ENCODE data around the gene CYP26B1. TPM values are rescaled to one million over a fixed set of nuclear protein-coding genes. Genes with fewer than 3 reads are reported as not detected.

The CYP26B1 gene
- total and polyA plus RNA-seq, 2 donors from 2014 or later: 2.5 to 3.1 TPM

DNA sequence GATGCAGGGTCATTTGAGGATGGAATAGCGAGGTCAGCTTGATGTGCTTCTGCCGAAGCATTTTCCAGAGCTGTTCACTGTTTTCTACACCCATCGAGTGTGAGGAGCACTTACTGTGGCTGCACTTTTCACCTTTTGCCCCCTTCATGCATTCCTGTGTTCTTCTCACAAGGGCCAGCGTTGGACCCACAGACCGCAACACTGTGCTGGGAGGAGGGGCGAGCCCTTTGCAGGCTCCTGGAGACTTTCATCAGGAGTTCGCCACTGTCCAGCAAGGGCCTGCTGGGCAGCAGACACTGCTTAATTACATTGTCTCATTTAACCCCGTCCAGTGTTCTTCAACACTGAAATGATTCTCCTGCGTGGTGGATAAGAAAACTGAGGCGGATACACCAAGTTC lies 29.9 kb downstream of the CYP26B1 start:
- Histone ChIP-seq H3K9ac (ENCODE audit: low read length in 3 of 3) (no peak overlapping the region), H3K9me3 (ENCODE audit: control insufficient read depth in 2 of 3, insufficient read depth in 1 of 3, low read length in 3 of 3) (peaks cover 0 to 2% (median 0%) of the 10 kb centered on the region in 3 donors), H3K4me1 (ENCODE audit: control insufficient read depth in 2 of 3, insufficient read depth in 2 of 3, low read depth in 1 of 3, low read length in 3 of 3) (no peaks in the 10 kb centered on the region), H3K27me3 (ENCODE audit: control insufficient read depth, insufficient read depth, low read length) (no peaks in the 10 kb centered on the region), H3K36me3 (ENCODE audit: control insufficient read depth in 2 of 3, insufficient read depth in 3 of 3, low read length in 3 of 3) (no peaks in the 10 kb centered on the region), H3K4me3 (ENCODE audit: low read length in 3 of 3) (no peak overlapping the region), H3K27ac (ENCODE audit: low read depth in 2 of 2, low read length in 2 of 2) (no peak overlapping the region)
- intact Hi-C loops (cut with DNase I): no loop called here
- DNase-seq (no peak), FAIRE-seq (no peak)
- TF ChIP-seq, protein P1, sequence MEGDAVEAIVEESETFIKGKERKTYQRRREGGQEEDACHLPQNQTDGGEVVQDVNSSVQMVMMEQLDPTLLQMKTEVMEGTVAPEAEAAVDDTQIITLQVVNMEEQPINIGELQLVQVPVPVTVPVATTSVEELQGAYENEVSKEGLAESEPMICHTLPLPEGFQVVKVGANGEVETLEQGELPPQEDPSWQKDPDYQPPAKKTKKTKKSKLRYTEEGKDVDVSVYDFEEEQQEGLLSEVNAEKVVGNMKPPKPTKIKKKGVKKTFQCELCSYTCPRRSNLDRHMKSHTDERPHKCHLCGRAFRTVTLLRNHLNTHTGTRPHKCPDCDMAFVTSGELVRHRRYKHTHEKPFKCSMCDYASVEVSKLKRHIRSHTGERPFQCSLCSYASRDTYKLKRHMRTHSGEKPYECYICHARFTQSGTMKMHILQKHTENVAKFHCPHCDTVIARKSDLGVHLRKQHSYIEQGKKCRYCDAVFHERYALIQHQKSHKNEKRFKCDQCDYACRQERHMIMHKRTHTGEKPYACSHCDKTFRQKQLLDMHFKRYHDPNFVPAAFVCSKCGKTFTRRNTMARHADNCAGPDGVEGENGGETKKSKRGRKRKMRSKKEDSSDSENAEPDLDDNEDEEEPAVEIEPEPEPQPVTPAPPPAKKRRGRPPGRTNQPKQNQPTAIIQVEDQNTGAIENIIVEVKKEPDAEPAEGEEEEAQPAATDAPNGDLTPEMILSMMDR (IDR thresholded peaks at IDR 0.05; ENCODE audit: borderline replicate concordance, extremely low read depth, insufficient read depth): no peak

DNA sequence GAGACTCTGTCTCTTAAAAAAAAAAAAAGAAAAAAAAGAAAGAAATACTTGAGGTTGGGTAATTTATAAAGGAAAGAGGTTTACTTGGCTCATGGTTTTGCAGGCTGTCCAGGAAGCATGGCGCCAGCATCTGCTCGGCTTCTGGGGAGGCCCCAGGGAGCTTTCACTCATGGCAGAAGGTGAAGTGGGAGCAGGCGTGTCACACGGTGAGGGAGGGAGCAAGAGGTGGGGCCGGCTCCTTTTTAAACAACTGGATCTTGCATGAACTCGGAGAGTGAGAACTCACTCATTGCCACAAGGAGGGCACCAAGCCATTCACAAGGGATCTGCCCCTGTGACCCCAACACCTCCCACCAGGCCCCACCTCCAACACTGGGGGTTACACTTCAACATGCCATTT lies 30.6 kb downstream of the CYP26B1 start:
- no peak overlapping the region for H3K9ac ChIP-seq (ENCODE audit: low read length in 3 of 3)
- no peak for FAIRE-seq

DNA sequence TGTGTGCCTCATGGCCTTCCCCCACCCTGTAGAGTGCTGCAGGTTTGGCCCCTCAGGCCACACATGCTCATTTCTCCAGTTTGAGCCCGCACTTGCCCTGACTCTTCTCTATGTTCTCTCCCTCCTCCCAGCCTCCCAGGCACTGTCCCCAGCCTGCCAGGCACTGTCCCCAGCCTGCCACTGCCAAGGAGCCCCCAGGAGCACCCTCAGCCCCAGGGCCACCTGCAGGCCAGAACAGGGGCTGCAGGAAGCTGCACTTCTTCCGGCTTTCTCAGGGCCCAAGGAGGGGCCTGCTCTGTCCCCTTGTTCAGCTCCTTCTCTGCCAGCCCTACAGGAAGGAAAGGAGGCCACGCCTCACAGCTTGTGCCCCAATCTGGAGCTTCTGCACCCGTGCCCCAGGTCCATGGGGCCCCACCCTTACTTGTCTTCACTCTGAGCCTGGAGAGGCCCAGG lies 31.6 kb downstream of the CYP26B1 start:
- Histone ChIP-seq H3K36me3 (ENCODE audit: control insufficient read depth in 2 of 3, insufficient read depth in 3 of 3, low read length in 3 of 3) (no peaks in the 10 kb centered on the region), H3K4me3 (ENCODE audit: low read length in 3 of 3) (no peak overlapping the region), H3K9ac (ENCODE audit: low read length in 3 of 3) (no peak overlapping the region), H3K27ac (ENCODE audit: low read depth in 2 of 2, low read length in 2 of 2) (no peak overlapping the region), H3K27me3 (ENCODE audit: control insufficient read depth, insufficient read depth, low read length) (no peaks in the 10 kb centered on the region), H3K4me1 (ENCODE audit: control insufficient read depth in 2 of 3, insufficient read depth in 2 of 3, low read depth in 1 of 3, low read length in 3 of 3) (no peaks in the 10 kb centered on the region), H3K9me3 (ENCODE audit: control insufficient read depth in 2 of 3, insufficient read depth in 1 of 3, low read length in 3 of 3) (no peaks in the 10 kb centered on the region)
- DNase-seq (no peak), FAIRE-seq (no peak)
- intact Hi-C loops (cut with DNase I): no loop called here
- TF ChIP-seq, protein P1 (IDR thresholded peaks at IDR 0.05; ENCODE audit: borderline replicate concordance, extremely low read depth, insufficient read depth): no peak

More for the DNA sequence above, 30.6 kb downstream of the CYP26B1 start:
- intact Hi-C loops (cut with DNase I): no loop called here
- no peaks in the 10 kb centered on the region for H3K4me1 ChIP-seq (ENCODE audit: control insufficient read depth in 2 of 3, insufficient read depth in 2 of 3, low read depth in 1 of 3, low read length in 3 of 3)
- H3K4me3 ChIP-seq (ENCODE audit: low read length in 3 of 3): no peak overlapping the region
- no peaks in the 10 kb centered on the region for H3K27me3 ChIP-seq (ENCODE audit: control insufficient read depth, insufficient read depth, low read length)
- no peaks in the 10 kb centered on the region for H3K36me3 ChIP-seq (ENCODE audit: control insufficient read depth in 2 of 3, insufficient read depth in 3 of 3, low read length in 3 of 3)
- H3K9me3 ChIP-seq (ENCODE audit: control insufficient read depth in 2 of 3, insufficient read depth in 1 of 3, low read length in 3 of 3): peaks cover 0 to 2% (median 0%) of the 10 kb centered on the region in 3 donors
- H3K27ac ChIP-seq (ENCODE audit: low read depth in 2 of 2, low read length in 2 of 2): no peak overlapping the region
- TF ChIP-seq, protein P1 (IDR thresholded peaks at IDR 0.05; ENCODE audit: borderline replicate concordance, extremely low read depth, insufficient read depth): no peak
- no peak for DNase-seq

Data from kidney (tissue), 14 donors.